GM18861 (cell line): ENCODE data around the gene PUS7L.

Experiments
- ATAC-seq: cut with Tn5 transposase; IDR thresholded peaks from one replicate; pipeline ENCODE4 v1.9.1; 2021; ENCODE audit not compliant: unreplicated experiment

Gene PUS7L

GRCh38 chr12:43675048-43675904, 83.3 kb downstream of the PUS7L start:
- no peak for ATAC-seq

DNA sequence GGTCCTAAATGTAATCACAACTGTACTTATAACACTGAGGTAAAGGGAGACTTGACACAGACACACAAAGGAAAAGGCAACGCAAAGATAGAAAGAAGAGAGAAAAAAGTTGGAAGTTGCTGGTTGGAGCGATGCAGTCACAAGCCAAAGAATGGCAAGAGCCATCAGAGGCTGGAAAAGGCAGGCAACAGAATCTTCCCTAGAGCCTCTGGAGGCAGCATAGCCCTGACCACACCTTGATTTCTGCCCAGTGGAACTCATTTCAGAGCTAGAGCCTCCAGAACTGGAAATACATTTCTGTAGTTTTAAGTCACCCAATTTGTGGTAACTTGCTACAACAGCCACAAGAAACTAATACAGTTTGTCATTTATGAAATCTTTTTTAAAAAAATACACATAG, 89.2 kb downstream of the PUS7L start:
- no peak for ATAC-seq
